Embryonic facial prominence (tissue), 1 donor: ENCODE measurements around the gene TBX10.
"Not testable (repeated sequence)": the region's sequence is repeated elsewhere in the genome, so short reads cannot be mapped to it uniquely, and the experiment has no call there.

ENCODE experiments used
- DNase-seq: peaks from one replicate; pipeline ENCODE4 v3.0.0-alpha.2; 2016; ENCODE audit errors: extremely low spot score

TBX10 gene

GRCh38 chr11:67632175-67632981 is 7.2 kb downstream of the TBX10 start:
- DNase-seq = no peak

- no peak for DNase-seq
Observed at GRCh38 chr11:67631853-67632174, 7.7 kb downstream of the TBX10 start.

GRCh38 chr11:67631411-67631810 is 8.2 kb downstream of the TBX10 start:
- DNase-seq = no peak

GRCh38 chr11:67630943-67631331 is 8.6 kb downstream of the TBX10 start:
- DNase-seq = no peak

GRCh38 chr11:67630228-67630942 is 9.2 kb downstream of the TBX10 start:
- peak; percentile 94 for DNase-seq

GRCh38 chr11:67629386-67630227 is 10.0 kb downstream of the TBX10 start, which contains the start of gene NUDT8:
Gene NUDT8 (minus strand): TSS chr11:67629937. CDS start chr11:67629911, 26 bp downstream.
- DNase-seq = peak; percentile 27

- no peak for DNase-seq
Observed at GRCh38 chr11:67628710-67629385, 10.7 kb downstream of the TBX10 start.

GRCh38 chr11:67627812-67628624 is 11.5 kb downstream of the TBX10 start:
- no peak for DNase-seq

GRCh38 chr11:67627441-67627811 is 12.1 kb downstream of the TBX10 start:
- no peak for DNase-seq

GRCh38 chr11:67626970-67627369 is 12.6 kb downstream of the TBX10 start:
- no peak for DNase-seq

- DNase-seq = not testable (repeated sequence)
Observed at GRCh38 chr11:67626131-67626833, 13.3 kb downstream of the TBX10 start.

- DNase-seq = not testable (repeated sequence)
Observed at GRCh38 chr11:67623795-67624194, 15.8 kb downstream of the TBX10 start.

- not testable (repeated sequence) for DNase-seq
Observed at GRCh38 chr11:67622905-67623304, 16.7 kb downstream of the TBX10 start.

- not testable (repeated sequence) for DNase-seq
Observed at GRCh38 chr11:67621928-67622327, 17.6 kb downstream of the TBX10 start.

- DNase-seq = not testable (repeated sequence)
Observed at GRCh38 chr11:67620621-67621020, 18.9 kb downstream of the TBX10 start.

GRCh38 chr11:67619683-67620618 is 19.6 kb downstream of the TBX10 start:
- DNase-seq = not testable (repeated sequence)

GRCh38 chr11:67618901-67619659 is 20.5 kb downstream of the TBX10 start:
- not testable (repeated sequence) for DNase-seq

- no peak for DNase-seq
Observed at GRCh38 chr11:67617243-67617953, 22.2 kb downstream of the TBX10 start.
